GM18505 (cell line): ENCODE data around the gene SEH1L.
"Not testable (repeated sequence)": the region's sequence is repeated elsewhere in the genome, so short reads cannot be mapped to it uniquely, and the experiment has no call there.

Experiments
- ATAC-seq: cut with Tn5 transposase; IDR thresholded peaks from one replicate; pipeline ENCODE4 v1.9.1; 2021; ENCODE audit not compliant: unreplicated experiment
- POLR2A ChIP-seq: IDR thresholded peaks from 4 replicates; pipeline ENCODE4 v1.6.1; 2011; ENCODE audit warnings: borderline replicate concordance; ENCODE audit not compliant: insufficient read depth, insufficient read length; ENCODE audit errors: extremely low read depth

The SEH1L gene

GRCh38 chr18:12947285-12948049 lies at the start of gene SEH1L:
TSS of gene SEH1L (plus strand) at chr18:12948011. CDS start at chr18:12948122, 111 bp downstream.
- no peak for TF ChIP-seq POLR2A
- ATAC-seq: peak; percentile 79

- ATAC-seq: not testable (repeated sequence)
Observed at GRCh38 chr18:12901208-12901607, 46.6 kb upstream of the SEH1L start.

- no peak for TF ChIP-seq POLR2A
- ATAC-seq: no peak
Observed at GRCh38 chr18:12904012-12904516, 43.7 kb upstream of the SEH1L start.

- TF ChIP-seq POLR2A: no peak
- no peak for ATAC-seq
Observed at GRCh38 chr18:12906119-12906518, 41.7 kb upstream of the SEH1L start.

- TF ChIP-seq POLR2A: no peak
- ATAC-seq: no peak
Observed at GRCh38 chr18:12906773-12907172, 41.0 kb upstream of the SEH1L start.

- no peak for TF ChIP-seq POLR2A
- no peak for ATAC-seq
Observed at GRCh38 chr18:12907258-12907925, 40.4 kb upstream of the SEH1L start.

GRCh38 chr18:12908706-12909105 lies 39.1 kb upstream of the SEH1L start:
- no peak for ATAC-seq

GRCh38 chr18:12911025-12911928 lies 36.5 kb upstream of the SEH1L start:
- TF ChIP-seq POLR2A: no peak
- ATAC-seq: peak; percentile 71

More at GRCh38 chr18:12908706-12909105, 39.1 kb upstream of the SEH1L start:
- no peak for TF ChIP-seq POLR2A

GRCh38 chr18:12911929-12912703 lies 35.7 kb upstream of the SEH1L start:
- ATAC-seq: no peak
- TF ChIP-seq POLR2A: no peak

- no peak for TF ChIP-seq POLR2A
- ATAC-seq: no peak
Observed at GRCh38 chr18:12921178-12921577, 26.6 kb upstream of the SEH1L start.

GRCh38 chr18:12922266-12922665 lies 25.5 kb upstream of the SEH1L start:
- ATAC-seq: no peak
- no peak for TF ChIP-seq POLR2A

- no peak for TF ChIP-seq POLR2A
- ATAC-seq: no peak
Observed at GRCh38 chr18:12924616-12925015, 23.2 kb upstream of the SEH1L start.
